A549 (cell line): Measurements from ENCODE around the gene AFAP1. TPM values are rescaled to one million over a fixed set of nuclear protein-coding genes. Genes with fewer than 3 reads are reported as not detected.
A peak's percentile ranks its signal among the peaks of the same experiment; 100 is the strongest.

ENCODE experiments used
- ATAC-seq, 2 experiments: fragments of 200-7000 bp in 1 of 2; fragments of >200 bp in 1 of 2; cut with Nextera tagmentation in 1 of 2; cut with Tn5 transposase in 1 of 2; 3 replicates each; pipeline versions ENCODE4 v1.8.0 to v1.9.1; 2018 to 2020; ENCODE audit warnings: mild to moderate bottlenecking in 1 of 2, moderate library complexity in 1 of 2
- CTCF ChIA-PET: fragments of 300-600 bp; sonication (Branson Sonifier 250); formaldehyde crosslinking; extraction: SDS; loops from one replicate; lab custom pipeline; 2021; ENCODE audit warnings: antibody characterized with exemption, inconsistent platforms; lab: Yijun Ruan, JAX
- POLR2A ChIA-PET: fragments of 350-600 bp; formaldehyde crosslinking; extraction: SDS; loops from one replicate; lab custom pipeline; 2021; ENCODE audit warnings: antibody characterized with exemption, inconsistent platforms; lab: Yijun Ruan, JAX
- DNase-seq, 2 experiments: peaks; one replicate each; pipeline versions ENCODE4 v3.0.0 to v3.0.0-alpha.2; 2011 to 2016; ENCODE audit warnings: low read depth in 1 of 2, low spot score in 1 of 2
- FAIRE-seq: peaks from 2 replicates; lab custom pipeline; 2011; peaks lifted over from hg19 to GRCh38; lab: Jason Lieb, UNC
- H3K27ac ChIP-seq, 2 experiments: fragments of >200 bp; sonication (Bioruptor Twin); formaldehyde crosslinking; 3 replicates each; pipeline ENCODE4 v1.5.1; 2016 to 2017
- H3K4me1 ChIP-seq: fragments of >200 bp; sonication (Bioruptor Twin); formaldehyde crosslinking; 3 replicates; pipeline ENCODE4 v1.6.1; 2016
- H3K4me2 ChIP-seq: fragments of >200 bp; sonication (Bioruptor Twin); formaldehyde crosslinking; 3 replicates; pipeline ENCODE4 v1.6.1; 2016
- H3K4me3 ChIP-seq: fragments of >200 bp; sonication (Bioruptor Twin); formaldehyde crosslinking; 3 replicates; pipeline ENCODE4 v1.5.1; 2016
- H3K9me3 ChIP-seq: fragments of >200 bp; sonication (Bioruptor Twin); formaldehyde crosslinking; 3 replicates; pipeline ENCODE4 v1.6.1; 2016
- BHLHE40 ChIP-seq: IDR thresholded peaks from 2 replicates; pipeline ENCODE4 v1.6.1; 2012; ENCODE audit warnings: low read depth, low read length, inconsistent platforms
- CBX8 ChIP-seq: fragments of 200-600 bp; sonication (generic); IDR thresholded peaks from 2 replicates; pipeline ENCODE4 v1.6.1; 2016
- CEBPB ChIP-seq, 2 experiments: fragments of >200 bp in 1 of 2; sonication (Bioruptor Twin) in 1 of 2; formaldehyde crosslinking in 1 of 2; IDR thresholded peaks; 2 replicates each; pipeline ENCODE4 v1.6.1; 2012 to 2016
- CHD2 ChIP-seq: fragments of 150-350 bp; IDR thresholded peaks from 2 replicates; pipeline ENCODE4 v1.6.1; 2014; ENCODE audit warnings: low read length; ENCODE audit not compliant: partially characterized antibody
- EHF ChIP-seq: fragments of 250-450 bp; sonication (Bioruptor Pico); IDR thresholded peaks from 2 replicates; pipeline ENCODE4 v1.5.0; 2020; ENCODE audit warnings: mild to moderate bottlenecking
- FOSL2 ChIP-seq, 2 experiments: fragments of 450-650 bp in 1 of 2; fragments of >200 bp in 1 of 2; sonication (Bioruptor Twin) in 1 of 2; formaldehyde crosslinking; IDR thresholded peaks; 2 replicates each; pipeline versions ENCODE4 v1.5.0 to v1.6.1; 2016 to 2020; ENCODE audit warnings: mild to moderate bottlenecking in 1 of 2, moderate library complexity in 1 of 2
- GATA3 ChIP-seq: IDR thresholded peaks from 2 replicates; pipeline ENCODE4 v1.6.1; 2012; ENCODE audit warnings: borderline replicate concordance
- HES2 ChIP-seq: fragments of >200 bp; sonication (Bioruptor Twin); formaldehyde crosslinking; IDR thresholded peaks from 2 replicates; pipeline ENCODE4 v1.6.1; 2016
- HEYL ChIP-seq: fragments of 250-450 bp; sonication (Bioruptor Pico); IDR thresholded peaks from 2 replicates; pipeline ENCODE4 v1.8.0; 2021; ENCODE audit warnings: mild to moderate bottlenecking, moderate library complexity
- JUN ChIP-seq, 2 experiments: fragments of >200 bp; sonication (Bioruptor Twin); formaldehyde crosslinking; IDR thresholded peaks; 2 replicates in 1 of 2; 3 replicates in 1 of 2; pipeline ENCODE4 v1.6.1; 2016 to 2017
- KDM5A ChIP-seq: fragments of 200-600 bp; sonication (generic); IDR thresholded peaks from 2 replicates; pipeline ENCODE4 v1.6.1; 2016; ENCODE audit warnings: antibody characterized with exemption, mild to moderate bottlenecking
- NFE2L2 ChIP-seq: fragments of 150-350 bp; conservative IDR thresholded peaks from 2 replicates; pipeline ENCODE4 v1.6.1; 2014; ENCODE audit warnings: low read length
- NPAS2 ChIP-seq: fragments of 250-450 bp; sonication (Bioruptor Pico); IDR thresholded peaks from 2 replicates; pipeline ENCODE4 v1.8.0; 2022; ENCODE audit warnings: mild to moderate bottlenecking, moderate library complexity, borderline replicate concordance
- NR3C1 ChIP-seq: fragments of >200 bp; sonication (Bioruptor Twin); formaldehyde crosslinking; IDR thresholded peaks from 3 replicates; pipeline ENCODE4 v1.6.1; 2017
- PBX3 ChIP-seq: IDR thresholded peaks from 2 replicates; pipeline ENCODE4 v1.6.1; 2012
- PHF8 ChIP-seq: fragments of 200-600 bp; sonication (generic); IDR thresholded peaks from 2 replicates; pipeline ENCODE4 v1.6.1; 2016; ENCODE audit warnings: low read depth, mild to moderate bottlenecking, antibody characterized with exemption, moderate library complexity, borderline replicate concordance
- POLR2A ChIP-seq: IDR thresholded peaks from 2 replicates; pipeline ENCODE4 v1.6.1; 2012; ENCODE audit warnings: mild to moderate bottlenecking, low read length
- RARB ChIP-seq: fragments of 250-450 bp; sonication (Bioruptor Pico); IDR thresholded peaks from 2 replicates; pipeline ENCODE4 v1.8.0; 2021; ENCODE audit warnings: mild to moderate bottlenecking, moderate library complexity
- RCOR1 ChIP-seq: fragments of 150-350 bp; IDR thresholded peaks from 2 replicates; pipeline ENCODE4 v1.6.1; 2014; ENCODE audit warnings: antibody characterized with exemption, low read length, low read depth
- REST ChIP-seq: fragments of 200-600 bp; sonication (generic); IDR thresholded peaks from 2 replicates; pipeline ENCODE4 v1.6.1; 2016; ENCODE audit warnings: antibody characterized with exemption, mild to moderate bottlenecking, moderate library complexity
- RNF2 ChIP-seq: fragments of 200-600 bp; sonication (generic); IDR thresholded peaks from 2 replicates; pipeline ENCODE4 v1.6.1; 2016; ENCODE audit warnings: low read depth, mild to moderate bottlenecking, antibody characterized with exemption, moderate library complexity, borderline replicate concordance
- SREBF2 ChIP-seq: fragments of 450-650 bp; IDR thresholded peaks from 2 replicates; pipeline ENCODE4 v1.6.1; 2014; ENCODE audit warnings: mild to moderate bottlenecking, moderate library complexity
- ZNF302 ChIP-seq: fragments of 250-450 bp; sonication (Bioruptor Pico); IDR thresholded peaks from 2 replicates; pipeline ENCODE4 v1.9.0; 2021; ENCODE audit warnings: inconsistent platforms, mild to moderate bottlenecking, moderate library complexity
- WGBS: methylation state at CpG from one replicate; pipeline ENCODE4 v1.1.6; 2017; ENCODE audit errors: missing lambda C conversion rate; 5-methylcytosine and 5-hydroxymethylcytosine counted together
- polyA plus RNA-seq, 4 experiments: library from polyadenylated mRNA; depleted of rRNA in 3 of 4; stranded (reverse); fragments of >200 nt; fragmentation: RNase III in 1 of 4; extraction: RNeasy Plus Mini Kit Qiagen cat#74134 plus additional on column Dnase treatment in 1 of 4; gene quantifications; 2 replicates in 3 of 4; 3 replicates in 1 of 4; pipeline ENCODE4 v1.2.3, GENCODE V29; 2011 to 2017
- TF ChIP-seq, protein P1 (sequence below): IDR thresholded peaks from 2 replicates; pipeline ENCODE4 v1.6.1; 2012; ENCODE audit warnings: low read depth, borderline replicate concordance
- TF ChIP-seq, protein P2 (sequence below): fragments of >200 bp; sonication (Bioruptor Twin); formaldehyde crosslinking; IDR thresholded peaks from 3 replicates; pipeline ENCODE4 v1.5.1; 2016

AFAP1 gene
- polyA plus RNA-seq, 2 of the 4 experiments (the other 2 are of a cell fraction): 25.4 to 29.6 TPM

- TF ChIP-seq GATA3 (peak; percentile 33; the same call in 1 of the 2 replicates), CBX8 (no peak), HEYL (CRISPR knock-in tag) (no peak), JUN (IDR thresholded peaks at IDR 0.05) (no peak)
- TF ChIP-seq, all 56 proteins: peak for 1
- POLR2A ChIA-PET: no interaction called here
- CTCF ChIA-PET: interaction anchor here (1.3 to 1.6 kb wide), 2 partner anchors 47 to 80 kb away, joined by 3 to 4 read pairs; no protein-coding TSS in a partner anchor
- Histone ChIP-seq H3K4me3 (no peak overlapping the region), H3K4me1 (peaks cover 37% of the 10 kb centered on the region), H3K27ac (peak overlapping the region in 1 of 2 experiments; percentile 49; a peak in 2 of 6 replicates), H3K4me2 (peak overlapping the region; percentile 53; the same call in 2 of the 3 replicates), H3K9me3 (no peaks in the 10 kb centered on the region)
- FAIRE-seq (no peak), DNase-seq (no peak), ATAC-seq (no peak; a peak in 1 of 6 replicates)
- 57% methylated on average over 7 of the region's 7 CpGs for WGBS
Observed at GRCh38 chr4:7924163-7924562, 15.5 kb downstream of the AFAP1 start.

- TF ChIP-seq CEBPB (IDR thresholded peaks at IDR 0.05) (no peak), PHF8 (no peak), NR3C1 (no peak), EHF (CRISPR knock-in tag) (no peak), FOSL2 (IDR thresholded peaks at IDR 0.05) (no peak), FOSL2 (CRISPR knock-in tag; IDR thresholded peaks at IDR 0.05) (no peak), RNF2 (no peak), RCOR1 (no peak)
- TF ChIP-seq, protein P1, sequence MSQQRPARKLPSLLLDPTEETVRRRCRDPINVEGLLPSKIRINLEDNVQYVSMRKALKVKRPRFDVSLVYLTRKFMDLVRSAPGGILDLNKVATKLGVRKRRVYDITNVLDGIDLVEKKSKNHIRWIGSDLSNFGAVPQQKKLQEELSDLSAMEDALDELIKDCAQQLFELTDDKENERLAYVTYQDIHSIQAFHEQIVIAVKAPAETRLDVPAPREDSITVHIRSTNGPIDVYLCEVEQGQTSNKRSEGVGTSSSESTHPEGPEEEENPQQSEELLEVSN: no peak
- H3K9me3 ChIP-seq: no peaks in the 10 kb centered on the region
- CTCF ChIA-PET: interaction anchor here (1.2 kb wide), 1 partner anchor 9 kb away, joined by 3 read pairs; no protein-coding TSS in a partner anchor
- 0 out of 6 replicates have a peak overlapping the region, but pooled peaks of 1 of the 2 experiments have one; percentile 21 for H3K27ac ChIP-seq
- no peak for FAIRE-seq
- no peak overlapping the region for H3K4me2 ChIP-seq
- ATAC-seq: no peak
- WGBS: 79% methylated on average over 7 of the region's 7 CpGs
- H3K4me3 ChIP-seq: no peak overlapping the region
- POLR2A ChIA-PET: no interaction called here
- H3K4me1 ChIP-seq: peaks cover 41% of the 10 kb centered on the region
- DNase-seq: no peak
Observed at GRCh38 chr4:7922466-7922865, 17.2 kb downstream of the AFAP1 start.

DNA sequence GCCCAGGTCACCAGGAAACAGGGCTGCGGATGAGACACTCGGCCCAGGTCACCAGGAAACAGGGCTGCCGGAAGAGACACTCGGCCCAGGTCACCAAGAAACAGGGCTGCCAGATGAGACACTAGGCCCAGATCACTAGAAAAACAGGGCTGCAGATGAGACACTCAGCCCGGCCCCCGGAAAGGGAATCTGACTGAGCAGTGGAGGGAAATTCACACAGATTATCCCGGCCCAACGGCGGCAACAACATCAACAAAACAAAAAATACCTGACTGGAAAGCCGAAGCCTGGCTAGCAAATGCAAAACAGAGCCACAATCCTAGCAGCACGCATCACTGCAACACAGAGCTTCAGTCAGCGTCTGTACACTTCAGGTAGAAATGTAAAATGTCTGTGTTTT, 20.7 kb downstream of the AFAP1 start:
- Histone ChIP-seq H3K9me3 (no peaks in the 10 kb centered on the region), H3K4me1 (peaks cover 42% of the 10 kb centered on the region), H3K4me3 (no peak overlapping the region), H3K4me2 (no peak overlapping the region), H3K27ac (peak overlapping the region in 1 of 2 experiments; percentile 75; a peak in 3 of 6 replicates)
- no peak for ATAC-seq
- ChIA-PET CTCF (no interaction called here), POLR2A (no interaction called here)
- WGBS: 88% methylated on average over 12 of the region's 12 CpGs
- no peak for FAIRE-seq
- DNase-seq: no peak
- TF ChIP-seq, protein P1: no peak
- no peak for TF ChIP-seq SREBF2
- TF ChIP-seq BHLHE40: no peak
- no peak for TF ChIP-seq PHF8
- TF ChIP-seq ZNF302 (CRISPR knock-in tag): no peak
- no peak for TF ChIP-seq RARB (CRISPR knock-in tag)
- TF ChIP-seq HES2: no peak
- no peak for TF ChIP-seq CHD2
- TF ChIP-seq PBX3: no peak
- no peak for TF ChIP-seq NFE2L2
- no peak for TF ChIP-seq RNF2
- no peak for TF ChIP-seq REST
- no peak for TF ChIP-seq NPAS2
- TF ChIP-seq POLR2A: no peak
- TF ChIP-seq KDM5A: no peak
- TF ChIP-seq EHF (CRISPR knock-in tag): no peak
- TF ChIP-seq, protein P2, sequence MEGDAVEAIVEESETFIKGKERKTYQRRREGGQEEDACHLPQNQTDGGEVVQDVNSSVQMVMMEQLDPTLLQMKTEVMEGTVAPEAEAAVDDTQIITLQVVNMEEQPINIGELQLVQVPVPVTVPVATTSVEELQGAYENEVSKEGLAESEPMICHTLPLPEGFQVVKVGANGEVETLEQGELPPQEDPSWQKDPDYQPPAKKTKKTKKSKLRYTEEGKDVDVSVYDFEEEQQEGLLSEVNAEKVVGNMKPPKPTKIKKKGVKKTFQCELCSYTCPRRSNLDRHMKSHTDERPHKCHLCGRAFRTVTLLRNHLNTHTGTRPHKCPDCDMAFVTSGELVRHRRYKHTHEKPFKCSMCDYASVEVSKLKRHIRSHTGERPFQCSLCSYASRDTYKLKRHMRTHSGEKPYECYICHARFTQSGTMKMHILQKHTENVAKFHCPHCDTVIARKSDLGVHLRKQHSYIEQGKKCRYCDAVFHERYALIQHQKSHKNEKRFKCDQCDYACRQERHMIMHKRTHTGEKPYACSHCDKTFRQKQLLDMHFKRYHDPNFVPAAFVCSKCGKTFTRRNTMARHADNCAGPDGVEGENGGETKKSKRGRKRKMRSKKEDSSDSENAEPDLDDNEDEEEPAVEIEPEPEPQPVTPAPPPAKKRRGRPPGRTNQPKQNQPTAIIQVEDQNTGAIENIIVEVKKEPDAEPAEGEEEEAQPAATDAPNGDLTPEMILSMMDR: no peak
